Mammary epithelial cell (primary cell): ENCODE data around the gene NOS3.

Experiments
- CTCF ChIP-seq, 2 donors: IDR thresholded peaks in 1 of 2; conservative IDR thresholded peaks in 1 of 2; 2 replicates each; pipeline ENCODE4 v1.5.1; 2011 to 2012; ENCODE audit warnings: inconsistent platforms in 2 of 2, low read length in 2 of 2, mild to moderate bottlenecking in 2 of 2, control low read depth in 1 of 2, low read depth in 1 of 2; ENCODE audit not compliant: insufficient read depth in 1 of 2; ENCODE audit errors: extremely low read depth in 1 of 2
- EZH2 ChIP-seq: IDR thresholded peaks from 2 replicates; pipeline ENCODE4 v1.6.1; 2012; ENCODE audit warnings: low read length, inconsistent platforms, borderline replicate concordance

- TF ChIP-seq CTCF (conservative IDR thresholded peaks at IDR 0.05 in 1 of 2, IDR thresholded peaks at IDR 0.05 in 1 of 2; ENCODE audit: extremely low read depth in 1 of 2, insufficient read depth in 1 of 2, low read depth in 1 of 2, low read length in 2 of 2) (no peak), EZH2 (peak; percentile 36)
These were observed 27.8 kb downstream of the NOS3 start for GRCh38 chr7:151018421-151019129.
